Neural cell (in vitro differentiated cells): ENCODE data around the gene ALS2CL.

Experiments
- CTCF ChIP-seq: fragments of 450-650 bp; IDR thresholded peaks from 2 replicates; pipeline ENCODE4 v1.5.1; 2014; ENCODE audit warnings: antibody characterized with exemption, mild to moderate bottlenecking, moderate library complexity; ENCODE audit not compliant: poor library complexity, severe bottlenecking
- EP300 ChIP-seq: fragments of 450-650 bp; conservative IDR thresholded peaks from 2 replicates; pipeline ENCODE4 v1.6.1; 2014; ENCODE audit warnings: antibody characterized with exemption, mild to moderate bottlenecking, moderate library complexity; ENCODE audit not compliant: poor library complexity, severe bottlenecking
- POLR2AphosphoS5 ChIP-seq: IDR thresholded peaks from 2 replicates; pipeline ENCODE4 v1.6.1; 2012
- SMC3 ChIP-seq: fragments of 450-650 bp; conservative IDR thresholded peaks from 2 replicates; pipeline ENCODE4 v1.6.1; 2014; ENCODE audit warnings: antibody characterized with exemption, mild to moderate bottlenecking, moderate library complexity; ENCODE audit not compliant: poor library complexity

- TF ChIP-seq SMC3 (no peak), POLR2AphosphoS5 (peak; percentile 87), CTCF (no peak), EP300 (peak; percentile 95)
Measured at GRCh38 chr3:46624533-46624932, 68.9 kb downstream of the ALS2CL start.
